AG10803 (cell line): Measurements from ENCODE around the gene KLC1.
"Not testable (repeated sequence)": the region's sequence is repeated elsewhere in the genome, so short reads cannot be mapped to it uniquely, and the experiment has no call there.

Experiments
- DNase-seq: peaks from one replicate; pipeline ENCODE4 v3.0.0; 2010; ENCODE audit warnings: low read depth
- H3K4me3 ChIP-seq: 2 replicates; pipeline ENCODE4 v1.5.1; 2011; ENCODE audit warnings: mild to moderate bottlenecking, low read length, control low read depth
- CTCF ChIP-seq: conservative IDR thresholded peaks from 2 replicates; pipeline ENCODE4 v1.5.1; 2011; ENCODE audit warnings: mild to moderate bottlenecking, low read length, control low read depth, inconsistent platforms

The KLC1 gene

GRCh38 chr14:103688906-103689902 is 60.2 kb downstream of the KLC1 start:
- DNase-seq: no peak
- no peak for TF ChIP-seq CTCF
- no peak overlapping the region for H3K4me3 ChIP-seq

- no peak for DNase-seq
- no peak overlapping the region for H3K4me3 ChIP-seq
Measured at GRCh38 chr14:103690332-103690731, 61.3 kb downstream of the KLC1 start.

GRCh38 chr14:103691655-103692054 is 62.6 kb downstream of the KLC1 start:
- H3K4me3 ChIP-seq, DNase-seq: not testable (repeated sequence)

More at GRCh38 chr14:103690332-103690731, 61.3 kb downstream of the KLC1 start:
- TF ChIP-seq CTCF: no peak

GRCh38 chr14:103692159-103692558 is 63.1 kb downstream of the KLC1 start:
- H3K4me3 ChIP-seq: no peak overlapping the region
- no peak for DNase-seq
- no peak for TF ChIP-seq CTCF

GRCh38 chr14:103692871-103693270 is 63.9 kb downstream of the KLC1 start:
- no peak for DNase-seq
- H3K4me3 ChIP-seq: no peak overlapping the region
- no peak for TF ChIP-seq CTCF

GRCh38 chr14:103693515-103693914 is 64.5 kb downstream of the KLC1 start:
- H3K4me3 ChIP-seq: no peak overlapping the region
- no peak for TF ChIP-seq CTCF
- DNase-seq: no peak

GRCh38 chr14:103694572-103695026 is 65.6 kb downstream of the KLC1 start:
- DNase-seq: no peak
- H3K4me3 ChIP-seq: no peak overlapping the region
- no peak for TF ChIP-seq CTCF
